Measurements from ENCODE around the gene ACTR3. TPM values are rescaled to one million over a fixed set of nuclear protein-coding genes. Genes with fewer than 3 reads are reported as not detected.

ACTR3 gene
- total and polyA plus RNA-seq, 4 donors: 34.4 to 99.6 (median 51.8) TPM

GRCh38 chr2:113850687-113851086, 39.2 kb upstream of the ACTR3 start:
- Histone ChIP-seq H3K9me3 (ENCODE audit: control insufficient read depth in 4 of 4, low read length in 3 of 4) (no peaks in the 10 kb centered on the region), H3K27me3 (ENCODE audit: control insufficient read depth in 4 of 4, insufficient read depth in 4 of 4, low read length in 3 of 4) (no peaks in the 10 kb centered on the region), H3K36me3 (ENCODE audit: control insufficient read depth in 4 of 4, insufficient read depth in 3 of 4, low read depth in 1 of 4, low read length in 3 of 4) (no peaks in the 10 kb centered on the region), H3K4me1 (ENCODE audit: control insufficient read depth in 4 of 4, insufficient read depth in 4 of 4, low read length in 3 of 4) (no peaks in the 10 kb centered on the region), H3K27ac (ENCODE audit: low read depth in 1 of 2, low read length in 2 of 2) (no peak overlapping the region), H3K9ac (ENCODE audit: low read depth in 1 of 2, low read length in 2 of 2) (no peak overlapping the region), H3K4me3 (ENCODE audit: low read depth in 1 of 3, low read length in 3 of 3) (no peak overlapping the region)
- TF ChIP-seq RXRA (IDR thresholded peaks at IDR 0.05) (no peak), HNF4G (IDR thresholded peaks at IDR 0.05) (no peak), FOXA2 (IDR thresholded peaks at IDR 0.05) (no peak), RAD21 (IDR thresholded peaks at IDR 0.05) (no peak), REST (IDR thresholded peaks at IDR 0.05) (no peak), EGR1 (IDR thresholded peaks at IDR 0.05; ENCODE audit: low read depth in 2 of 2) (no peak), NR2F2 (IDR thresholded peaks at IDR 0.05) (no peak)
- TF ChIP-seq, protein P1, sequence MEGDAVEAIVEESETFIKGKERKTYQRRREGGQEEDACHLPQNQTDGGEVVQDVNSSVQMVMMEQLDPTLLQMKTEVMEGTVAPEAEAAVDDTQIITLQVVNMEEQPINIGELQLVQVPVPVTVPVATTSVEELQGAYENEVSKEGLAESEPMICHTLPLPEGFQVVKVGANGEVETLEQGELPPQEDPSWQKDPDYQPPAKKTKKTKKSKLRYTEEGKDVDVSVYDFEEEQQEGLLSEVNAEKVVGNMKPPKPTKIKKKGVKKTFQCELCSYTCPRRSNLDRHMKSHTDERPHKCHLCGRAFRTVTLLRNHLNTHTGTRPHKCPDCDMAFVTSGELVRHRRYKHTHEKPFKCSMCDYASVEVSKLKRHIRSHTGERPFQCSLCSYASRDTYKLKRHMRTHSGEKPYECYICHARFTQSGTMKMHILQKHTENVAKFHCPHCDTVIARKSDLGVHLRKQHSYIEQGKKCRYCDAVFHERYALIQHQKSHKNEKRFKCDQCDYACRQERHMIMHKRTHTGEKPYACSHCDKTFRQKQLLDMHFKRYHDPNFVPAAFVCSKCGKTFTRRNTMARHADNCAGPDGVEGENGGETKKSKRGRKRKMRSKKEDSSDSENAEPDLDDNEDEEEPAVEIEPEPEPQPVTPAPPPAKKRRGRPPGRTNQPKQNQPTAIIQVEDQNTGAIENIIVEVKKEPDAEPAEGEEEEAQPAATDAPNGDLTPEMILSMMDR (IDR thresholded peaks at IDR 0.05; ENCODE audit: low read depth, low read length, missing input control): no peak
- DNase-seq (ENCODE audit: low spot score): no peak
- WGBS: 82% methylated on average over 3 of the region's 3 CpGs

- Histone ChIP-seq H3K9ac (ENCODE audit: low read depth in 1 of 2, low read length in 2 of 2) (no peak overlapping the region), H3K4me3 (ENCODE audit: low read depth in 1 of 3, low read length in 3 of 3) (no peak overlapping the region), H3K27ac (ENCODE audit: low read depth in 1 of 2, low read length in 2 of 2) (no peak overlapping the region), H3K9me3 (ENCODE audit: control insufficient read depth in 4 of 4, low read length in 3 of 4) (no peaks in the 10 kb centered on the region), H3K27me3 (ENCODE audit: control insufficient read depth in 4 of 4, insufficient read depth in 4 of 4, low read length in 3 of 4) (no peaks in the 10 kb centered on the region), H3K4me1 (ENCODE audit: control insufficient read depth in 4 of 4, insufficient read depth in 4 of 4, low read length in 3 of 4) (no peaks in the 10 kb centered on the region), H3K36me3 (ENCODE audit: control insufficient read depth in 4 of 4, insufficient read depth in 3 of 4, low read depth in 1 of 4, low read length in 3 of 4) (no peaks in the 10 kb centered on the region)
- 51% methylated on average over 3 of the region's 3 CpGs for WGBS
- no peak for DNase-seq (ENCODE audit: low spot score)
- TF ChIP-seq REST (IDR thresholded peaks at IDR 0.05) (no peak), TAF1 (conservative IDR thresholded peaks at IDR 0.05) (no peak), SP1 (IDR thresholded peaks at IDR 0.05) (no peak), RAD21 (IDR thresholded peaks at IDR 0.05) (no peak), RXRA (IDR thresholded peaks at IDR 0.05) (no peak), FOXA2 (IDR thresholded peaks at IDR 0.05) (no peak), FOXA1 (IDR thresholded peaks at IDR 0.05) (no peak), NR2F2 (IDR thresholded peaks at IDR 0.05) (no peak), YY1 (IDR thresholded peaks at IDR 0.05) (no peak), JUND (IDR thresholded peaks at IDR 0.05) (no peak)
- TF ChIP-seq, protein P1 (IDR thresholded peaks at IDR 0.05; ENCODE audit: low read depth, low read length, missing input control): no peak
- TF ChIP-seq, protein P2, sequence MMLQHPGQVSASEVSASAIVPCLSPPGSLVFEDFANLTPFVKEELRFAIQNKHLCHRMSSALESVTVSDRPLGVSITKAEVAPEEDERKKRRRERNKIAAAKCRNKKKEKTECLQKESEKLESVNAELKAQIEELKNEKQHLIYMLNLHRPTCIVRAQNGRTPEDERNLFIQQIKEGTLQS (IDR thresholded peaks at IDR 0.05): no peak
Measured at GRCh38 chr2:113851640-113852039, 38.2 kb upstream of the ACTR3 start.

All from liver (tissue), 9 donors.